Ovary (tissue), 10 donors: ENCODE results near the gene C1QL2. TPM values are rescaled to one million over a fixed set of nuclear protein-coding genes. Genes with fewer than 3 reads are reported as not detected.

Source experiments
- DNase-seq, 5 donors: peaks; one replicate each; pipeline ENCODE4 v3.0.0-alpha.2; 2019 to 2020
- H3K27ac ChIP-seq, 2 donors: fragments of 200-600 bp; one replicate each; pipeline versions ENCODE4 v1.5.1 to v1.8.0; 2019 to 2022
- H3K27me3 ChIP-seq: fragments of 200-600 bp; one replicate; pipeline ENCODE4 v1.8.0; 2022
- H3K36me3 ChIP-seq: fragments of 200-600 bp; sonication (generic); one replicate; pipeline ENCODE4 v1.5.1; 2019
- H3K4me1 ChIP-seq: one replicate; pipeline ENCODE4 v1.8.1; 2013; ENCODE audit warnings: mild to moderate bottlenecking, moderate library complexity; ENCODE audit not compliant: insufficient read depth
- H3K4me3 ChIP-seq: fragments of 200-600 bp; sonication (generic); one replicate; pipeline ENCODE4 v1.5.1; 2017
- H3K9me3 ChIP-seq, 2 donors: fragments of 200-600 bp in 1 of 2; sonication (generic) in 1 of 2; one replicate each; pipeline versions ENCODE4 v1.5.1 to v1.8.1; 2013 to 2019; ENCODE audit warnings: mild to moderate bottlenecking in 1 of 2, moderate library complexity in 1 of 2
- CTCF ChIP-seq, 3 donors: fragments of 450-650 bp in 2 of 3; fragments of 200-600 bp in 1 of 3; IDR thresholded peaks; one replicate each; pipeline versions ENCODE4 v1.5.1 to v1.8.0; 2016 to 2022; ENCODE audit warnings: antibody characterized with exemption in 3 of 3, mild to moderate bottlenecking in 1 of 3
- EP300 ChIP-seq: sonication (generic); formaldehyde crosslinking; IDR thresholded peaks from one replicate; pipeline ENCODE4 v1.6.1; 2017; ENCODE audit warnings: antibody characterized with exemption
- POLR2A ChIP-seq: fragments of 450-650 bp; IDR thresholded peaks from one replicate; pipeline ENCODE4 v1.6.1; 2017; ENCODE audit warnings: antibody characterized with exemption, mild to moderate bottlenecking, moderate library complexity
- WGBS, 3 donors: extraction: QIAGEN DNeasy Blood & Tissue Kit in 1 of 3; methylation state at CpG; one replicate each; pipeline versions ENCODE4 v1.1.5 to v1.1.7; 2013 to 2017; 5-methylcytosine and 5-hydroxymethylcytosine counted together
- intact Hi-C, 4 donors: fragments of 100-400 bp; cut with DNase I; formaldehyde crosslinking; loops; one replicate each; pipeline versions ENCODE4 v1.11.0 to v1.15.1; 2022 to 2023
- long read RNA-seq, 3 donors: library from polyadenylated mRNA in 2 of 3; unstranded in 2 of 3; transcript quantifications; one replicate each; pipeline ENCODE4 v2.0.0 and lab custom pipeline, GENCODE V29; 2021 to 2026
- polyA plus RNA-seq, 2 donors: library from polyadenylated mRNA; stranded (reverse); fragments of 200-250 nt in 1 of 2; fragments of 350-450 nt in 1 of 2; fragmentation: Illumina TruSeq in 1 of 2; extraction: RNeasy Lipid Tissue Mini Kit (QIAGEN cat#74804) in 1 of 2; gene quantifications; one replicate each; pipeline ENCODE4 v1.2.3, GENCODE V29; 2013 to 2014
- total RNA-seq, 7 donors: library from RNA; depleted of rRNA in 2 of 7; stranded (reverse); fragments of >200 nt in 2 of 7; fragmentation: NEBNext Ultra II Directional in 3 of 7; extraction: Animal tissue kit (Norgen Biotek cat#: 25700) in 3 of 7; gene quantifications; one replicate each; pipeline versions ENCODE4 v1.1.0 to v1.2.4, GENCODE V29; 2016 to 2023
- donor health status: DM: no; HTN: no; CAD: no; lungs with moderate emphysema.
- donor health status: DM: no; HTN: no; CAD: no.
- donor health status: Bipolar disorder and iron deficiency.
- donor health status: DM: yes; HTN: yes; CAD: no.
- donor health status: DM: no; HTN: no; CAD: no.
- donor health status: DM: yes; HTN: yes; CAD: no.

Gene C1QL2
- under 1 TPM in 4 of 7 donors, not detected in 3; 0.10 to 0.23 (median 0.17) TPM for total RNA-seq
- not detected for polyA plus RNA-seq
- long read RNA-seq, donor 1 = 0 reads
- long read RNA-seq, donor 2 = 0 reads
- long read RNA-seq, donor 3 = 0 reads

GRCh38 chr2:119158563-119159347 lies at the start of gene C1QL2:
TSS of gene C1QL2 (minus strand) at chr2:119158751. CDS start at chr2:119158269, 482 bp downstream.
- Histone ChIP-seq H3K36me3 (no peaks in the 10 kb centered on the region), H3K9me3 (no peaks in the 10 kb centered on the region), H3K27ac (no peak within 1 kb of the TSS), H3K4me3 (no peak within 1 kb of the TSS), H3K4me1 (peaks cover 4% of the 10 kb centered on the region), H3K27me3 (peaks cover 4% of the 10 kb centered on the region)
- no peak for TF ChIP-seq POLR2A
- no peak for TF ChIP-seq EP300
- no peak for TF ChIP-seq CTCF (IDR thresholded peaks at IDR 0.05)
- WGBS, 3 donors = 3 to 14% (median 4%) methylated on average over 12 to 71 of the region's 71 CpGs
- intact Hi-C loops = no loop called here
- DNase-seq = no peak

- no peak overlapping the region for H3K27ac ChIP-seq
- H3K27me3 ChIP-seq = no peaks in the 10 kb centered on the region
- intact Hi-C loops = no loop called here
- no peaks in the 10 kb centered on the region for H3K36me3 ChIP-seq
- peaks cover 2% of the 10 kb centered on the region for H3K4me1 ChIP-seq
- no peak overlapping the region for H3K4me3 ChIP-seq
- no peak for DNase-seq
- H3K9me3 ChIP-seq = no peaks in the 10 kb centered on the region
- WGBS, 3 donors = 73 to 95% (median 94%) methylated on average over 2 of the region's 2 CpGs
- TF ChIP-seq POLR2A = no peak
- TF ChIP-seq EP300 = no peak
- no peak for TF ChIP-seq CTCF (IDR thresholded peaks at IDR 0.05)
These were observed 48.9 kb upstream of the C1QL2 start for GRCh38 chr2:119207447-119207846.

GRCh38 chr2:119206201-119206600 lies 47.6 kb upstream of the C1QL2 start:
- Histone ChIP-seq H3K4me1 (no peaks in the 10 kb centered on the region), H3K27ac (no peak overlapping the region), H3K27me3 (no peaks in the 10 kb centered on the region), H3K4me3 (no peak overlapping the region), H3K36me3 (no peaks in the 10 kb centered on the region), H3K9me3 (no peaks in the 10 kb centered on the region)
- intact Hi-C loops = no loop called here
- 89 to 100% (median 95%) methylated on average over 2 of the region's 2 CpGs for WGBS, 3 donors
- TF ChIP-seq CTCF (IDR thresholded peaks at IDR 0.05) = no peak
- no peak for TF ChIP-seq EP300
- no peak for TF ChIP-seq POLR2A
- no peak for DNase-seq

GRCh38 chr2:119205001-119205706 lies 46.6 kb upstream of the C1QL2 start:
- no peak overlapping the region for H3K27ac ChIP-seq
- H3K4me1 ChIP-seq = no peaks in the 10 kb centered on the region
- H3K4me3 ChIP-seq = no peak overlapping the region
- 81 to 84% (median 81%) methylated on average over 13 of the region's 13 CpGs for WGBS, 3 donors
- H3K27me3 ChIP-seq = no peaks in the 10 kb centered on the region
- H3K36me3 ChIP-seq = no peaks in the 10 kb centered on the region
- no peaks in the 10 kb centered on the region for H3K9me3 ChIP-seq
- DNase-seq = no peak
- intact Hi-C loops = no loop called here
- TF ChIP-seq POLR2A = no peak
- no peak for TF ChIP-seq EP300
- no peak for TF ChIP-seq CTCF (IDR thresholded peaks at IDR 0.05)
